ENCODE results near the gene MFGE8.

Gene MFGE8

GRCh38 chr15:88890495-88890894 is 22.7 kb downstream of the MFGE8 start:
- no peak for DNase-seq (ENCODE audit: low read depth in 1 of 2, low spot score in 1 of 2)
- no peak for TF ChIP-seq JUND (IDR thresholded peaks at IDR 0.05; ENCODE audit: low read depth)
- in situ Hi-C loops (cut with HindIII; ENCODE audit: low pct_unique_long_range_greater_than_20kb, low sequenced_read_pairs): no loop called here

GRCh38 chr15:88888719-88889118 is 24.5 kb downstream of the MFGE8 start:
- in situ Hi-C loops (cut with HindIII; ENCODE audit: low pct_unique_long_range_greater_than_20kb, low sequenced_read_pairs): no loop called here
- TF ChIP-seq JUND (IDR thresholded peaks at IDR 0.05; ENCODE audit: low read depth): no peak
- no peak for DNase-seq (ENCODE audit: low read depth in 1 of 2, low spot score in 1 of 2)

- in situ Hi-C loops (cut with HindIII; ENCODE audit: low pct_unique_long_range_greater_than_20kb, low sequenced_read_pairs): no loop called here
- TF ChIP-seq JUND (IDR thresholded peaks at IDR 0.05; ENCODE audit: low read depth): no peak
- DNase-seq (ENCODE audit: low read depth in 1 of 2, low spot score in 1 of 2): no peak
These were observed 26.1 kb downstream of the MFGE8 start for GRCh38 chr15:88887068-88887580.

GRCh38 chr15:88882785-88883184 is 30.4 kb downstream of the MFGE8 start:
- no peak for TF ChIP-seq JUND (IDR thresholded peaks at IDR 0.05; ENCODE audit: low read depth)
- in situ Hi-C loops (cut with HindIII; ENCODE audit: low pct_unique_long_range_greater_than_20kb, low sequenced_read_pairs): no loop called here

GRCh38 chr15:88881775-88882174 is 31.4 kb downstream of the MFGE8 start:
- TF ChIP-seq JUND (IDR thresholded peaks at IDR 0.05; ENCODE audit: low read depth): no peak
- in situ Hi-C loops (cut with HindIII; ENCODE audit: low pct_unique_long_range_greater_than_20kb, low sequenced_read_pairs): no loop called here
- no peak for DNase-seq (ENCODE audit: low read depth in 1 of 2, low spot score in 1 of 2)

More at GRCh38 chr15:88882785-88883184, 30.4 kb downstream of the MFGE8 start:
- no peak for DNase-seq (ENCODE audit: low read depth in 1 of 2, low spot score in 1 of 2)

GRCh38 chr15:88880944-88881740 is 32.0 kb downstream of the MFGE8 start:
- no peak for TF ChIP-seq JUND (IDR thresholded peaks at IDR 0.05; ENCODE audit: low read depth)
- in situ Hi-C loops (cut with HindIII; ENCODE audit: low pct_unique_long_range_greater_than_20kb, low sequenced_read_pairs): no loop called here
- no peak for DNase-seq (ENCODE audit: low read depth in 1 of 2, low spot score in 1 of 2)

- in situ Hi-C loops (cut with HindIII; ENCODE audit: low pct_unique_long_range_greater_than_20kb, low sequenced_read_pairs): no loop called here
- TF ChIP-seq JUND (IDR thresholded peaks at IDR 0.05; ENCODE audit: low read depth): no peak
- DNase-seq (ENCODE audit: low read depth in 1 of 2, low spot score in 1 of 2): peak; percentile 80 to 88
These were observed 34.4 kb downstream of the MFGE8 start for GRCh38 chr15:88878720-88879184.

- DNase-seq (ENCODE audit: low read depth in 1 of 2, low spot score in 1 of 2): no peak
- TF ChIP-seq JUND (IDR thresholded peaks at IDR 0.05; ENCODE audit: low read depth): no peak
- in situ Hi-C loops (cut with HindIII; ENCODE audit: low pct_unique_long_range_greater_than_20kb, low sequenced_read_pairs): no loop called here
These were observed 35.3 kb downstream of the MFGE8 start for GRCh38 chr15:88877906-88878305.

GRCh38 chr15:88877415-88877814 is 35.8 kb downstream of the MFGE8 start:
- no peak for TF ChIP-seq JUND (IDR thresholded peaks at IDR 0.05; ENCODE audit: low read depth)

GRCh38 chr15:88876573-88876972 is 36.6 kb downstream of the MFGE8 start:
- DNase-seq (ENCODE audit: low read depth in 1 of 2, low spot score in 1 of 2): no peak
- TF ChIP-seq JUND (IDR thresholded peaks at IDR 0.05; ENCODE audit: low read depth): no peak
- in situ Hi-C loops (cut with HindIII; ENCODE audit: low pct_unique_long_range_greater_than_20kb, low sequenced_read_pairs): no loop called here

More at GRCh38 chr15:88877415-88877814, 35.8 kb downstream of the MFGE8 start:
- in situ Hi-C loops (cut with HindIII; ENCODE audit: low pct_unique_long_range_greater_than_20kb, low sequenced_read_pairs): no loop called here
- DNase-seq (ENCODE audit: low read depth in 1 of 2, low spot score in 1 of 2): no peak

GRCh38 chr15:88874684-88875083 is 38.5 kb downstream of the MFGE8 start:
- TF ChIP-seq JUND (IDR thresholded peaks at IDR 0.05; ENCODE audit: low read depth): no peak
- no peak for DNase-seq (ENCODE audit: low read depth in 1 of 2, low spot score in 1 of 2)
- in situ Hi-C loops (cut with HindIII; ENCODE audit: low pct_unique_long_range_greater_than_20kb, low sequenced_read_pairs): no loop called here

GRCh38 chr15:88874275-88874674 is 38.9 kb downstream of the MFGE8 start:
- in situ Hi-C loops (cut with HindIII; ENCODE audit: low pct_unique_long_range_greater_than_20kb, low sequenced_read_pairs): no loop called here
- no peak for TF ChIP-seq JUND (IDR thresholded peaks at IDR 0.05; ENCODE audit: low read depth)
- no peak for DNase-seq (ENCODE audit: low read depth in 1 of 2, low spot score in 1 of 2)

GRCh38 chr15:88873786-88874185 is 39.4 kb downstream of the MFGE8 start:
- DNase-seq (ENCODE audit: low read depth in 1 of 2, low spot score in 1 of 2): no peak
- TF ChIP-seq JUND (IDR thresholded peaks at IDR 0.05; ENCODE audit: low read depth): no peak
- in situ Hi-C loops (cut with HindIII; ENCODE audit: low pct_unique_long_range_greater_than_20kb, low sequenced_read_pairs): no loop called here

All from T47D (cell line).